CD4-positive, alpha-beta T cell treated with Interleukin-1 beta for 1 hour (primary cell): ENCODE measurements around the gene ZFHX2.
"Not testable (repeated sequence)": the region's sequence is repeated elsewhere in the genome, so short reads cannot be mapped to it uniquely, and the experiment has no call there.

Source experiments
- DNase-seq, 2 donors: peaks; one replicate each; pipeline ENCODE4 v3.0.0-alpha.2; 2020 to 2022

ZFHX2 gene

DNA sequence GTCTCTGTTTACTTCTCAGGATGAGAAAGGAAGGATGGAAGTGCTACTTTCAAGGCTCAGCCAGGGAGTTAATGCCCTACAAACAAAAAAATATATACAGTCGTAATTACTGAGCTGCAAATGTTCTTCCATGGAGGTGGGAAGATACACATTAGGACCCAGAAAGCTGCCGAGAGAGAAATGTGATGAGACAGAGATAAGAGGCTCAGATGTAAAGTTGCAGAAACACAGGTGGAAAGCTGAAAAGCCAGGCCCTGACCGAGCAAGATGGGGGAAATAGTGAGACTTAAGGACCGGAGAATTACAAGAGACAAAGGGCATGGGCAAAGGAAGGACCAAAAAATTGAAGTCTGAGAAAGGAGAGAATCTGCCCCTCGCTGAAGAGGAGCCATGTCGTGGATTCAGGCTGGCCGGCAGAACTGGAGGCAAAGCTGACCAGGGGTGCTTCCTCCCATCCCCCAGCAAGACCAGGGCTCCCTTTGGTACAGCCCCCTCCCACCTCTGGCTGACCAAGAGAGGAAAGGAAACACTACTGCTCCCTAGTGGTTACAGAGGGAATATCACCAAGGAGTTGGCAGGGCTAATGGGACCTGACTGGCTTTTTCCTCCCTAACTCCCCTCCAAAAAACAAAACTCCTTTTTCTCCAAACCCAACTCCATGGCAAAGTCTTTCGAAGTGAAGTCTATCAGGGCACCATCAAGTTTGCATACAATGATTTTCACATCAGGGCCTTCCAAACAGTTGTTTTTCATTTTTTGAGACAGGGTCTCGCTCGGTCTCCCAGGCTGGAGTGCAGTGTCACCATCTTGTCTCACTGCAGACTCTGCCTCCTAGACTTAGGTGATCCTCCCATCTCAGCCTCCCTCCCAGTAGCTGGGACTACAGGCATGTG lies 12.1 kb downstream of the ZFHX2 start:
- DNase-seq = peak; percentile 15 to 57

DNA sequence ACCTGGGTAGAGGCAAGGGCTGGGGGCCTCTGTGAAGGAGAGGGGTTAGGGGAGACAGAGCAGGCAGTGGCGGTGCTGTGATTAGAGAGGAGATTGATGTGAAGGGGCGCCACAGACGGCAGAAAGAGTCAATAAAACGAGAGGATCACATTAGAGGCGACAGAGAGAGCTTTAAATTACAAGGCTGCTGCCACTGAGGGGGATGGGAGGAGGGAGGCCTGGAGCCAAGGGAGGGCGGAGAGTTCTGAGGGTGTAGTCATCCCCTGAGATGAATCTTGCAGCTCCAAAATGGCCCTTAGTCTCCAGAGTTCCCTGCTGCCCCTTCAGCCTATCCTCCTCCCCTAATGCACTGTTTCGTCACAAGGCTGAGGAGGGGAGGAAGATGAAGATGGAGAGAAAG lies 12.8 kb downstream of the ZFHX2 start:
- DNase-seq = no peak

DNA sequence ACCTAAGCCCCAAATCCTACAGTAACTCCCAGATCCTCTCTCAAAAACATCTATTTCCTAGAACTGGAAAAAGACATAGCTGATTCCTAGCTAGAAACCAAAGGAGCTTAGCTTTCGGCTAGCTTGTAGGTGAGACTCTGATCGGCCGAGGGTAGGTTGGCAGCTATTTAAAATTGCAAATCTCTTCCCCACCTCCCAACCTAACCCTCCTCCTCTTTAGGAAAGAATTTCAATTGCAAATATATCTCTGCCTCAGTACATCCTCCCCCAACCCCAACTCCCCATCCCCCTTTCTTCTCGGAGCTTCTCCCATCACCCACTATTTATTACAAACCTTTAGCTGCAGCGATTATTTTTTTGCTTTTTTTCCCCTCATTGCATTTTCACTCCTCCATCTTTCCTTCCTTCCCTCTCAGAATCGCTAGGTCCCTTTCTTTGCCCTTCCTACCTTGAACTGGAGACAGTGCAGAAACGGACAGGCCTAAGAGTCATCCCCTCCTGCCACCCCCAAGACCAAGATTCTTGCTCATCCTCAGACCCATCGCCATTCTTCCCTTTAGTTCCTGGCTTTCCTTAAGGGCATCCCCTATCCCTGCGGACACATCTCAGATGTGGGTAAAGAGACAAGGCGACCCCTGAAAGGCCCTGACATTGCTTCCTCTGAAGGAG lies 13.4 kb downstream of the ZFHX2 start:
- DNase-seq = no peak

DNA sequence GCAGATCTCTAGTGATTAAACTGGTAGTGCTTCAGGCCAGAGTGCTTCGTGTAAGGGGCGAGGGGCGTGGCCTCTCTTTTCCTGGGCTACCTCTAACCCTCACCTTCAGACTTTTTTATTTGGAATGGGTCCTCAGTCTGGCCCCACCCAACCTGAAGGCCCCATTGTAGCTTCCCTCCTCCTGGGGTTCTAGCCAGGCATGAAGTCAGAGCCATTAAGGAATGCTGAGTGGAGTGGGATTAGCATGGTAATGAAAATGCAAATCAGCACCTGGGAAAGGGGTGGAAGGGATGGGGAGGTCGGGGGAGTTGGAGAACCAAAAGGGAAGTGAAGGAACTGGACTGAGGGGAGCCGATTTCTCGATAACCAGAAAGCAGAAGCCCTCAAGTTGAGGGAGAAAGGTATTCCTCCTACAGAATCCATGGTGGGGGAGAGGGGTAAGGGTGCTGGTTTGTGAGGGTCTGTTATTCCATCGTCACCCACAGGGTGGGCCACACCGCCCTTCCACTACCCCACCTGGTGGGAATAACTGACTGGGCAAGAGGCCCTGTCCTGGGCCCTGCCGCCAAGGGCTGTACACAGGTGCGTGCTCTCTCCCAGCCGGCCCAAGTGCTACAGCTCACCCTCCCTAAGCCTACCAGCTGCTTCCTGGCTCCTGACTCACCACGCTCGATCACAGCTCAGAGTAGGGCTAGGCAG lies 14.1 kb downstream of the ZFHX2 start:
- DNase-seq = no peak

DNA sequence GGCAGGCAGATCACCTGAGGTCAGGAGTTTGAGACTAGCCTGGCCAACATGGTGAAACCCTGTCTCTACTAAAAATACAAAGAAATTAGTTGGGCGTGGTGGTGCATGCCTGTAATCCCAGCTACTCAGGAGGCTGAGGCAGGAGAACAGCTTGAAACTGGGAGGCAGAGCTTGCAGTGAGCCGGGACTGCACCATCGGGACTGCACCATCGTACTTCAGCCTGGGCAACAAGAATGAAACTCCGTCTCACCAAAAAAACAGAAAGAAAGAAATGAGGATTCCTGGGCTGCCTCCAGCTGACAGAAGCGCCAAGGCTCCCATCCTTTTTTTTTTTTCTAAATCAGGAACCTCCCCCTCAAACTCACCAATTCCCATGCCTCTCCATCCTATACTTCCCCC lies 14.7 kb downstream of the ZFHX2 start:
- not testable (repeated sequence) for DNase-seq

DNA sequence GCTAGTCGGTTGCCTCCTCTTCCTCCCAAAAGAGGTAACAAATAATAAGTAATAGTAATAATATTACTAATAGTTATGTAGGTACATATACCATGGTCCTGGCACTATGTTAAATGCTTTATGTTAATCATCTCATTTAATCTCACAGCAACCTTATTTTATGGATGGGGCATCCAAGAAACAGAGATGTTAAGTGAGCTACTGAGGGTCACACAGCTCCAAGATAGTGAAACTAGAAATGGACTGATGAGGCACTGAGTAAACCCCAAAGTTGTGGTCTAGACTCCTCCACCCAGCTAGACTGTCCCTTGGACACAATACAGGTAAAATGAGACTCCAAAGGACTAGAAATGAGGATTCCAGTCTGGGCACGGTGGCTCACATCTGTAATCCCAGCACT lies 15.1 kb downstream of the ZFHX2 start:
- DNase-seq = no peak

DNA sequence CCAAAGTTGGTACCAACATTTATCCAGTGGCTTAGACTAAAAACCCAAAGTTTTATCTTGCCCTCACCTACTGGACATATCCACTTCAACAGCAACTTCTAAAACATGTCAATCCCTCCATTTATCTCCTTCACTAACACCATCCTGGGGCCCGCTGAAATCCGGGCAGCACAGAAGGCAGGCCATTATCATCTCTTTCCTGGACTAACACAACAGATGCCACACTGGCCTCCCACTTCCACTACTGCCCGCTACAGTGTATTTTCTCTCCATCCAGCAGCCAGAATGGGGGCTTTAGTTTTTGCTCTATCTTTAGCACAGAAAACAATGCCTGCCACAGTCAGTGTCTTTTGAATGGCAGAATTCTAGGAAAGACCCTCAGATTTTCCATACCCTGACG lies 15.6 kb downstream of the ZFHX2 start:
- DNase-seq = no peak

DNA sequence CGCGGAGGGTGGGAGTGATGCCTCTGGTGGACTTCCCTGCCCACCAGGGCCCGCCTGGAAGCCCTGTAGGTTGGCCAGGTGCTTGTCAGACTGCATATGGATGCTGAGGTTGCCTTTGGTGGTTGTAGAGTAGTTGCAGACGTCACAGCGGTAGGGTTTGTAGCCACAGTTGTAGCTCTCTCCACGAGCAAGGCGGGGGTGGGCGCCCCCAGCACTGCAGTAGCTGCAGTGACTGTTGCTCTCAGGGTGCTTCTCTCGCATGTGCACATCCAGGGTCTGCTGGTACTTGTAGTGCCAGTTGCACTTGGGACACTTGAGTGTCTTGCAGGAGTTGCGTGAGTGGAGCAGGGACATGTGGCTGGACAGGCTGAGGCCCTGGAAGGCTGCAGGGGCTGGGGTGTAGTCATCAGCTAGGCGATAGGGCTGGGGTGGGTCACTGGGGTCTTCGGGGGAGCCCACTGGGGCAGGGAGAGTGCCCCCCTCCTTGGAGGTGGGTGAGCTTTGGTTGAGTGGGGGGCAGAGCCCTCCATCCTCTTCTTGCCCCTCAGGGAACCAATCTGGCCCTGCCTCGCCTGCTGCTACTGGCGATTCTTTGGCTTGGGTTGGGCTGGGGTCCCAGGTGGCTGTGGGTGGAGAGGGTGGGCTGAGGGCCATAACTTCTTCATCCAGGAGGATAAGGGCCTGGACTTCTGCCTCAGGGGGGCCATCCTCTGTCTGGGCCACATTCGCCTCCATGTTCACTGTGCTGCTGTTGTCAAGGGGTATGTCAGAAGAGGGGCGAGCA lies 17.7 kb downstream of the ZFHX2 start:
- no peak for DNase-seq

DNA sequence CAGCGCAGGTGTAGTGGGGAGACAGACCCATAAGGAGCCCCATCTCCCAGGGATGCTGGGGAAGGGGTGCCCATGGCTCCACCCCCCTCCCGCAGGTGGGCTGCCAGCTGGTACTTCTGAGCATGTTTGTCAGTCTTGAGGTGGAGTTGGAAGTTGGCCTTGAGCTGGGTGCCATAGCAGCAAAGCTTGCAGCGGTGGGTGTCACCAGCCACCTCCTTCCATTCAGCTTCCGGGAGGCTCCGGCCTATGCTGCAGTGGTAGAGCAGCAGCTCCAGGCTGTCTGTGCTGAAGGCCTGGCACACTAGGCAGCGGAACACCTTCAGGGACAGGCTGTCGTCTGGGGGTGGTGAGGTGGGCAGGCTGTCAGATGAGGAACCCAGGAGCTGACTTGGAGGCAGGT lies 18.9 kb downstream of the ZFHX2 start:
- no peak for DNase-seq

DNA sequence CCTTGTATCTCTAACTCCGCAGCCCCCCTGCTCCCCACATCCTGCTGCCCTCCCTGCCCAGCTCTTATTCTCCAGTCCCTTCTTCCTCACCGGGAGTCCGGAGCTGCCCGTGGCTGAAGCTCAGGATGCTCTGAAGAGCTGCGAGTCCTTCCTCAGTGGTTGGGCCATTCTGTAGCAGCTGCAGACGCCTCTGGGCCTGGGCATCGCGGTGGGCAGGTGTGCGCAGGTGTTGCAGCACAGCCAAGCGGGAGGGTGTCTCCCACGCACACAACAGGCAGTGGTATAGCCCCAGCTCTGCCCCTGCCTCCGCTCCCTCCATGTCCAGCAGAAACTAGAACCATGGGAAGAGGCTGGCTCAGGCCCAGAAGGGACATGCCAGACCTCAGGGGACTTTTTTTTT lies 20.2 kb downstream of the ZFHX2 start:
- DNase-seq = no peak

DNA sequence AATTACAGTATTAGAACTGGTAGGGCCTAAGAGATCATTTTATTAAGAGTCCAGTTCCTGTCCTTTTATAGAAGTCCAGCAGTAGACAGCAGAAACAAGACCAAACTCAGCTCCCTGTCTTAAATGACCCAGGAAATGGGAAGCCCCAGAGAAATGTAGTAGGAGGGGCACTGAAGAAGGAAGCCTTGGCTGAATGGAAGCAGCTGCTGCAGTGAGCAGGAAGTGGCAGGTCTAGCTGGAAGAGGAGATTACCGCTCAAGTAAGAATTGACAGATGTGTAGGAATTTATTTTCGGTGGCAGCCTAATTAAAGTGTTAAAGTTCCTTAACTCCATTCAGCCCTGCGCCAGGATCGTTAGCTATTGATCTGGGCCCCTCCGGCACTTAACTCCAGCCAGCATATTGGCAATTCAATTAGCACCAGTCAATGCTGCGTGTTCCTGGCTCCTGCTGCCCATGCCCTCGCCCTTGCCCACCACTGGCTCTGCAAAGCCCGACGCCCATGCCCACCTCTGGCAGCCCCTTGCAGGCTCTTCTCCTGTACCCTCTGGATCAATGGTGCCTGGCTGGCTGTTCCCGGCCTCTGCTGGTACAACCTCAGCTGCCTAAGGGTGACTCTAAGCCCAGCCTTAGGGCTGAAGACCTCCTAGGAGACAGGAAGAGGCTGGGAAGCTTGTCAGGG lies 21.1 kb downstream of the ZFHX2 start:
- DNase-seq = no peak

DNA sequence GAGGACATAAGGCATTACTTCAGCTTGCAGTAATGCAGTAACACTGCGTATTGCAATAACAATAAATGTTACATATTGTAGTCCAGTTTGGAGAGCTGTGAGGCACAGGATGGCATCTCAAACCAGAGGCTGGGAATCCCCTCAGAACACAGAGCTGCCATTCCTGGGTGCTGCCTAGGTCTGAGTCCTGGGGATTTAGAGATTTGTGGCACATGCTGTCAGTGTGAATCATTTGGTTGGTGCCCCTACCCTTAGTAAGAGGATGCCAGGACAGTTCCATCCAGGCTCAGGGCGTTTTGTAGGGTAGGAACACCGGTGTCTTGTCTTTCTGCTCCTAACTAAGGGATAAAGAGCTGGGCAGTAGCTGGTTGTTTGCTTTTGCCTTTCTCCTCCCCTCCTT lies 22.5 kb downstream of the ZFHX2 start:
- no peak for DNase-seq

DNA sequence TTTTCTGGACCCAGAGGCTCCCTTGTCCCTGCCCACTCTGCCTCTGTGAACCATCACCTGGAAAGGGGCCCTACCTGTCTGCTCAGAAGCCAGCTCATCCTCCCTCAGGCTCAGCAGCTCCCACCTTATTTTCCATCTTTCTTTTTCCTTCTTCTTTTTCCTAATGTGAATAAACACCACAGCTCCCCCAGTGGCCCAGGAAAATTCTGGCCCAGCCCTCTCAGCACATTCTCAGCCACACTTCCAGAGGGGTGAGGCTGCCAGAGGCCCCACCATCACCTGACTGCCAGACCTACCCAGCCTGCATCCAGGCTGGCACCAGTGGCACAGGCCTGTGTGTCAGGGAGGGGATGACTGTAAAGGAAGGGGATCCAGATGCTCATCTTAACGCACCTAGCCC lies 23.0 kb downstream of the ZFHX2 start:
- DNase-seq = no peak

DNA sequence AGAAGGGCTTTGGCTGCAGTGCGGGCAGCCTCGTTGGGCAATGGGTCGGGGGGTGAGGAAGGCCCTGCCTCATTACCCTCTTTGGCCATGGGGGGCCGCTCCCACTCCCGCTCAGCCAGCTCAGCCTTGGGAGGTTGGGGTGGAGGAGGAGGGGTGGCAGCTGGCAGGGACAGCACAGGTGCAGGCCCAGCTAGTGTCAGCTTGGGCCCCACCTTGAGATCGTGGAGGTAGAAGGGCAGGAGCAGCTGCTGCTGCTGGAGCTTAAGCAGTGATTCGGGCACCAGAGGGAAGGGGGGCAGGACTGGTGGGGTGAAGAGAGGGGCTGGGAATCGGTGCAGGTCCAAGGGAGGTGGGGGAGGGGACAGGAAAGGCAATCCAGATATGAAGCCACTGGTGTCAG lies 26.0 kb downstream of the ZFHX2 start:
- no peak for DNase-seq

DNA sequence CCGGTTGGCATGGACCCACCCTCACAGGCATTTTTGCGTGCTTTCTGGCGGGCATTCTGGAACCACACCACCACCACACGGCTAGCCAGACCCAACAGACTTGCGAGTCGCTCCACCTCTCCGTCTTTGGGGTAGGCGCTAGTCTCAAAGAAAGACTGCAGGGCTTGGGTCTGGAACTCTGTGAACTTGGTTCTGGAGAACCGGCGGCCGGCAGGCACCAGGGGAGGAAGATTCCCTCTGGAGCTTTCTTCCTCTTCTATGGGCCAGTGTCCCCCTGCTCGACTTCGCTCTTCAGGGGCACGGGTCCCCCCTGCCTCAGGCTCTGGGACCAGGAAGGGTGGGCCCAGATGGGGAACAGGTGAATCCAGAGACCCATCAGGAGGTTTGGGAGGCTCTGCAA lies 26.6 kb downstream of the ZFHX2 start:
- no peak for DNase-seq

DNA sequence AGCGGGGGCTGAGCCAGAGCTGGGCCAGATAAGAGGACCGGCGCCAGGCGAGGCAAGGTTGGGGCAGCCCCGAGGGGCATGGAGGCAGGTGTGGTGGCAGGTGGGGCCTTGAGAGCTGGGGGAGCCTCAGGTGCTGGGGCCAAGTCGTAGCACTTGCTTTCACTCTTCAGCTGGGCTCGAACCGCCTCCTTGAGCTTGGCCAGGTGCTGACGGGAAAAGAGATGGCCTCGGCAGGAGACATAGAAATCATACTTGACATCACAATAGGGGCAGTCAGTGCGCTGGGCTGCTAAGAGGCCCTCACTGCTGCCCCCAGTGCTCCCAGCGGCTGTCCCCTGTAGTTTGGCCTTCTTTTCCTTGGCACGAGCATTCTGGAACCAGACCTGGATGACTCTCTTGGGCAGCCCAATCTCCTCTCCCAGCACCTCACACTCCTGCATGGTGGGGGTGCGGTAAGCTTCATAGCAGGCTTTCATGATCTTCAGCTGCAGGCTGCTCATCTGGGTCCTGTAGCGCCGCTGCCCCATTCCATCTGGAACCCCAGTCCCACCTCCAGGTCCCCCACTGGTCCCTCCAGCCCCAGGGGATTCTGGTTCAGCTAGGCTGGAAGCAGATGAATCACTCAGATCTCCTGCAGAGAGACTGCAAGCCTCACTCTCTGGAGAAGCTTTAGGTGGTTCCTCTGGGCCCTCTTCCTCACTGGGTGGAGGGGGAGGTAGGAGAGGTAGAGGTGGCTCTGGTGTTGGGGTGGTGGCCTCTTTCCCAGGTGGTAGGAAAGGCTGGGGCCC lies 28.1 kb downstream of the ZFHX2 start:
- no peak for DNase-seq

DNA sequence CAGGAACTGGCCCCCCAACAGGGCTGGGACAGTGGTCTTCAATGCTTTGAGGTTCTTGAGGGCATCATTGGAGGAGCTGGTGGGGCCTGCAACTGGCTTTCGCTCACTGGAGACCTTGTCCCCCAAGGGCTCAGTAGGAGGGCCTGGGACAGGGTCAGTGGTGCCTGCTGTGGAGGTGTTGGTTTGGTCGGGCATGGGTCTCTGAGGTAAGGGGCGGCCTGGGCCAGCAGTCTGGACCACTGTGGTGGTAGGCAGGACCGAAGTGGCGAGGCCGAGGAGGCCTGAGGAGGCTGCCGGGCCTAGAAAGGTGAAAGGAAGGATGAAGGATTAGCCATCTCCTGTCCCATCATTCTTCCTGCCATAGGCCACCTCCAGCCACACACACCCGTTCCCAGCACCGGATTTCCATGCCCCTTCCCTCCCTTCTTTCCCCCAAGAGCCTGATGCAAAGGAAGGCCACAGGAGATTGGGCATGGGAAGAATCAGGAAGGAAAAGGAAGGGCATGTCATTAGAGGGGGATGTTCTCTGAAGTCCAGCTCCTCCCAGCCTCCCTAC lies 28.8 kb downstream of the ZFHX2 start:
- no peak for DNase-seq

DNA sequence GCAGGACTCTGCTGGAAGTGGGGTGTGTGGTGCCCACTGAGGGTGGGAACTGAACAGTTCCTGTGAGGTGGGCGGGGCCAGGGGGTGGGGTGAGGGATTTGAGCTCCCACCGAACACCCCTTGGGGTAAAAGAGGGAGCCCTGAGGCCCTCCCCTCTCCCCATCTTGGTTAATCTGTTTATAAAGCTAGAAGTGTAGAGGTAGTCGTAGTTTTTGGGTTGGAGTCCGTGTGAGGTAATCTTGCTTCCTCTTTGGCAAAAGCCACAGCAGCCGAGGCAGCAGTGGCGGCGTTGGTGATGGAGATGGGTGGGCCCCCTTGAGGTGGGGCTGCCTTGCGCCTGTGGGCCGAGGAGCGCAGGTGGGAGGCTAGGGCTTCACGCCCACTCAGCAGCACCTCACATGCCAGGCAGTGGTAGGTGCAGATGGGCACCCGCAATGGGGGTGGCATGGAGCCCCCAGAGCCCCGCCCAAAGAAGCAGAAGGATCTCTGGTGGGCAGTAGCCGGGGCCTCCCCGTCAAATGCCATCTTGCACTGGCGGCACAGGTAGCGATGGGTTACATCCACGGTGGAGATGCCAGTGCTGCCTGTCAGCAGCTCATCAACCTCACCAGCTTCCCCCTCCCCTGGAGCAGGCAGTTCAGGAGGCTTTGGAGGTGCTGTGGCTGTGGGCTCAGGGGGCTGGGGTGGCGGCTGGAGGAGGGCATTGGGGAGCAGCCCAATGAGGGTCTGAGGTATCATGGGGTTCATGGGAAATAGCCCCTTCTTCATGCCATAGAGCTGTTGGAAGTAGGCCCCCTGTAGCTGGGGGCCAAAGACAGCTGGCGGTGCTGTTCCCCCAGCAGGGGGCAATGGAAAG lies 29.6 kb downstream of the ZFHX2 start:
- no peak for DNase-seq

DNA sequence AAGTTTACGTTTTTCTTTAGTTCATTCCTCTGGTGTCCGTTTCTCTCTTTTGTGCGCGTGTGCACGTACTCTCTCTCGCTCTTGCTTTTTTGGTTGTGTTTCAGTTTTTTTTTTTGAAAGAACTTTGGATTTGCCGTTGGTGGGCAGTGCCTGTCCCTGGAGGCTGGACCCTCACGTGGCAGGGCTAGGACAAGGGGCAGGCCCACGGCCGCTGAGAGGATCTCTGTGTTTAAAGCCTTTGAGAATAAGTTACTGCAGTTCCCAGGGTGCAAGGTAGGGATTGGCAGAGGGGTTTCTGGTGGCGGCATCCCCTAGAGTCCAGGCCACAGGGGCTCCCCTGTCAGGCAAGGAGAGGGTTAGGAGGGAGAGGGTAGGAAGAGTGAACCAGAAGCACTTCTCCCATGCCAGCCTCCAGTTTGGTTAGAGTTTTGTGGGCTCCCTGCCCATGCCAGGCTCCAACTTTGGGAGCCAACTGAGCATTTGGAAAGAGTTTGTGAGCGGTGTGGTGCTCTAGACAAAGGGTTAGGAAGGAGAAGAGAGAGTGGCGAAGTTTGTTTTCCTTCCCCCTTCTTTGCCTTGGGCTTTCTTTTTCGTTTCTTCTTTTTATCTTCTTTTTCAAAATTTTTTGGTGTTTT lies 30.5 kb downstream of the ZFHX2 start:
- no peak for DNase-seq

DNA sequence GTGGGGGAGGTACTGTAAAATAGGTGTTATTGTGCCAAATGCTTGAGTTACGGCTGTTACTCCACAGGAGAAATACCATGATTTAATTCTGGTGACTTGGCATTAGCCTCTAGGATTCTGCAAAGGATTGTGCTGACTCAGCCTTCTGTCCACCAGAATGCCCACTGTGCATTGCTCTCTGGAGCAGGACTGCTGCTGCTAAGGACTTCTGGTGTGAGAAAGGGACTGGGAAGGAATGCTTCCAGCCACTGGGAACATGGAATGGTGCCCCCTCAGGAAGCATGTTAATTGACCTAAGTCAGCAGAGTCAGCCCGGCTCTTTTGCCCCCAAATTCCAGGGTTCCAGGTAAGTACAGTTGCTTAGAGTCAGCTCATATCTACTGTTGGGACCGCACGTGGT lies 32.9 kb downstream of the ZFHX2 start:
- no peak for DNase-seq
